Activated CD4-positive, alpha-beta T cell treated with anti-CD3 and anti-CD28 coated beads, Interleukin-2, amount 50 U/mL, for 4 hours (primary cell): ENCODE results near the gene KIAA1217.
"Not testable (repeated sequence)": the region's sequence is repeated elsewhere in the genome, so short reads cannot be mapped to it uniquely, and the experiment has no call there.

Source experiments
- DNase-seq, 2 experiments: peaks; one replicate each; pipeline ENCODE4 v3.0.0-alpha.2; 2020

KIAA1217 gene

DNA sequence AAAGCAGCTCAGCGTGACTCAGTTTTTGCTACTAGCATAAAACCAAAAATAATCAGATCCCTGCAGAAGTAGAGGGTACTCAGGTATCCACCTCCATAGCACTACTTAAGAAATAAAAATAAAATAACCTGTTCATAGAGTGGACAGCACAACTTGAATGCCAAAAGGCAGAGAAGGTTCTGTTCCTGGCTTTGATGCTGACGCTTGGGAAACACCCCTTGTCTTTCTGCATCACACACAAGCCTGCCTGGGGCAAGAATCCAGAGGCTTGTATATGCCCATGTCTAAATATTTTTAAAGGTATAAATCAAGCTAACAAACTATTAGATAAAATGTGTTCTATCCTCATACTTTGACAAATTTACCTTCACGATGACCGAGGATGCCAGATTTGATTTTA, 207.3 kb downstream of the KIAA1217 start:
- no peak for DNase-seq

DNA sequence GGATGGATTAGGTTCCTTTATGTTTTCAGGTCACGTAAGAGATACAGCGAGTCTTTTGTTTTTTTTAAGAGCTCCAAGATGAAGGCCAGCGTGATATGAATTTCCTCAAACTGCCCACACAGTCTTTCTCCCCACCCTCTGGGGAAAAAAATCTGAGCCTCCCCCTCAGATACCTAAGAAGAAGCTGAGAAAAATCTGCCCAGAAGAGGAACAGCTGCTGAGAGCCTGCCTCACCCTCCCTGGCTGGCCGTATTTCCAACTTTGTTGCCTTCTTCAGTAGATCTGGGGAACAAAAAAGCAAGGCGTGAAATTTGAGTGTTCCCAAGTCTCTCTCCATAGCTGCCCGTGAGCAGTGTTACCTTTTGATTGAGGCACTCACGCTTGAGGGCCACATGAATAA, 208.1 kb downstream of the KIAA1217 start:
- no peak for DNase-seq

DNA sequence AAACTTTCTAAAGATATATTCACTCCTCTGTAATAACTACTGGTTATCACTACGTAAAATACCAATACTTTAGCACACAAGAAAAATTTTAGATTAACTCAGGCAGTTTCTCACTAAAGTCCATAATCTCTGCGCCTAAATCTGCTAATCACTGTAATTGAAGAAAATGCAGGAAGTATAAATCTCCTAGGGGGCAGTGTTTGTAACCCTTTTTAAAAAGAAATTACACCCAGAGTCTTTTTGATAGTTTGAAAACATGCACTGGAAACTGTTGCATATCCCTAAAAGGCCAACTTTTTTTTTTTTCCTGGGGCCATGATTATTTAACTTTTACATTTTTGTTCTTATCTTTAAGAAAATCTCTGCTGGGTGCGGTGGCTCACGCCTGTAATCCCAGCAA, 209.6 kb downstream of the KIAA1217 start:
- DNase-seq = no peak

DNA sequence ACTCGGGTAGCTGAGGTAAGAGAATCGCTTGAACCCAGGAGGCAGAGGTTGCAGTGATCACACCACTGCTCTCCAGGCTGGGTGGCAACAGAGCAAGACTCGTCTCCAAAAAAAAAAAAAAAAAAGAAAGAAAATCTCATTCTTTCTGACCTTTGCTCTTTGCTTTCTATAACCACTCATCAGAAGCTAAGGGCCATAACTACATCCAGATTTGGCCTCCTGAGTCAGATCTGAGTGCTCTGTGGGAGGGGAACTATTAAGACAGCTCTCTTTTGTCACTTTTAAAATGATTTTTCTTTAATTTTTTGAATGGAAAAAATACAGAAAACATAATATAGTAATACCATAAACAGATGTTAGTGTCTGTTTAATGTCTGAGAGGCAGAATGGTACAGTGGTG, 210.1 kb downstream of the KIAA1217 start:
- DNase-seq = no peak

DNA sequence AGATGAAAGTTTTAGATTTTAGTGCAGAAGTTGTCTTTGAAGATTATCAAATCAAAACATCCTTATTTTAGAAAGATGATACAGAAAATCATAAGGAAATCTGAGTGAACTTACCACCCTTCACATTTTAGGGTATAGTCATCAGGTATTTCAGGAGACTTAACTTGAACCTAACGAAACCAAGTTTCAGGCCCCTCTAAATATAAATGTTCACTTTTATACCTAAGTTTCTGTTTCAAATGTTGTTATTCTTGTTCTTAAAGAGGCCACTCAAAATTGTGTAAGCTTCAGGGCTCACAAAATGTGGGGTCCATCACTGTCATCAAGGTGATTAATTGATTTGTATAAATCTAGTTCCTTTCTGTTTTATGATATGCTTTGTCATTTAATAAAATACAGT, 216.2 kb downstream of the KIAA1217 start:
- DNase-seq = no peak

DNA sequence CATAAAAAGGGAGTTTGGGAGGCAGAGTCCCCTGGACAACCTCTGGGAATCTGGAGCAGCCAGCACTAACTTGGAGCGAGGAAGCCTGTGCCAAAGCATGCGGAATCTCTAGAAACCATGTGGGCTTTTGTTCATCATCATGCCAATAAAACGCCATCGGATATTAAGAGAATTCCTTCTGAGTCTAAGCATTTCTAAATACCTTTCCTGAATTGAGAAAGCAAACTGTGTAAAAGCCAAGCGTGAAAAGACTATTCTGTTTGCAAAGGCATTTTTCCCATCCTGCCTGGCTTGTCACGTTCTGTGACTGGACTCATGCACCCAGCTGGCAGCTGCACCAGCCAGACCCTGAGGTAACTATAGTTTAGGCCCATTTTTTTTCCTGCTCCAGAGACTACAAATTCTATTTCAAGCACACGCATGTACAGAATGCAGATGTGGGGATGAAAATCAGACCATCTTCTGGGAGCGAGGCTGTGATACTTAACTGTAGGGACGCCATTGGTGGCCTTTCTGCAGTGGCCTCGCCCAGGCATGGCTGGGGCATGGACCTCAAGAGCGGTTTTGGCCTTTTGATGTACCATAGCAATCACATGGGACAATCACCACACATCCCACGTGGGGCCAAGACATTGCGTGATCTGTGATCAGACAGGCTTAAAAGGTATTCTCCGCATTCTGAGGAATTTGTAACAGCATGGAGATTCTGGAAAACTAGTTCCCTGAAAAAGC, 218.9 kb downstream of the KIAA1217 start:
- DNase-seq = no peak

DNA sequence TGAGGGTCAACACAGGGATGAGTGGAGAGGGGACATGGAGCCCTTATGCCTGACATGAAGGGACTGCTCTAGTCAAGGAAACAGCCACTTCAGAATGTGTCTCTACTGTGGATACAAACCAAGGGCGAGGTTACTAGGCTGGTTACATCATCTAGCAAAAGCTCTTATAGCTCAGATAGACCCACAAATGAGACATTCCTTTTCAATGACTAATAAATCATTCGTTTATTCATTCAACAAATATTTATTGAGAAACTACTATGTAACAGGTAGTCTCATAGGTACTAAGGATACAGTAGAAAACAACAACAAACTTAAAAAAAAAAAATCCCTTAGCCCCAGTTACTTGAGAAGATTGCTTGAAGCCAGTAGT, 219.5 kb downstream of the KIAA1217 start:
- no peak for DNase-seq

DNA sequence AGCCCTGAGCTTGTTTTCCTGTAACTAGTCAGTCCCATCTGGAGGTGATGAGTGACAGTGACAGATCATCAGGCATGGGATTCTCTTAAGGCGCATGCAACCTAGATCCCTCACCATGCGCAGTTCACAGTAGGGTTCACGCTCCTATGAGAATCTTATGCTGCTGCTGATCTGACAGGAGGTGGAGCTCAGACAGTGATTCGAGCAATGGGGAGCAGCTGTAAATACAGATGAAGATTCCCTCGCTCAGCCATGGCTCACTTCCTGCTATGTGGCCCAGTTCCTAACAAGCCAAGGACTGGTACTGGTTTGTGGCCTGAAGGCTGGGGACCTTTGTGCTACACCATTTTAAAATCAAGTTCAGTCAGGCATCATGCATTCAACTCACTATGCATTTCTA, 221.7 kb downstream of the KIAA1217 start:
- no peak for DNase-seq

DNA sequence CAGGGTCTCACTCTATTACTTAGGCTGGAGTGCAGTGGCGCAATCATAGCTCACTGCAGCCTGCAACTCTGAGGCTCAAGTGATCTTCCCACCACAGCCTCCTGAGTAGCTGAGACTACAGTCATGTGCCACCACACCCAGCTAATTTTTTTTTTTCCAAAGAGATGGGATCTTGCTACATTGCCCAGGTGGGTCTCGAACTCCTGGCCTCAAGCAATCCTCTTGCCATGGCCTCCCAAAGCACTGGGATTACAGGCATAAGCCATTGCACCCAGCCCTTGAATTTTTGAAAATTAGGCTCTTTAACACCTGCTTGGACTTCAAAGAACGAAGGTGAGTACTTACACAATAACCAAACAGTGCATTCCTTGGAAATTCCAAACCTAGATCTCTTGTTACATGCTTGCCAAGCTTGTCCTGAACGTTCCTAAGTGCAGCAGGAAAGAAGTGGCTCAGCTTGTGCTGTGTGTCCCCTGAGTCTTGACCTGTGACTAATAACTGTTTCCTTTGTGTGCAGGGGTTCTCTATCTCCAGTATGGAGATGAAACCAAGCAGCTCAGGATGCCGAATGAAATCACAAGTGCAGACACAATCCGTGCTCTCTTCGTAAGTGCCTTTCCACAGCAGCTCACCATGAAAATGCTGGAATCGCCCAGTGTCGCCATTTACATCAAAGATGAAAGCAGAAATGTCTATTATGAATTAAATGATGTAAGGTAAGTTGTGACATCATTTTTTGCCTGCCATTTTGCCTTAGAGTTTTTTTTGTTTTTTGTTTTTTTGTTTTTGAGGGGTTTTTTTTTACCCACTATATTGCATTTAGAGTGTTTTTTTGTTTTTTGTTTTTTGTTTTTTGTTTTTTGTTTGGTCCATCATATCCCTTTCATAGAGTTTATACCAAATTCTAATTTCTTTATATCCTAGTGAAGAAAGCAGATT, 223.8 kb downstream of the KIAA1217 start:
- DNase-seq = no peak

DNA sequence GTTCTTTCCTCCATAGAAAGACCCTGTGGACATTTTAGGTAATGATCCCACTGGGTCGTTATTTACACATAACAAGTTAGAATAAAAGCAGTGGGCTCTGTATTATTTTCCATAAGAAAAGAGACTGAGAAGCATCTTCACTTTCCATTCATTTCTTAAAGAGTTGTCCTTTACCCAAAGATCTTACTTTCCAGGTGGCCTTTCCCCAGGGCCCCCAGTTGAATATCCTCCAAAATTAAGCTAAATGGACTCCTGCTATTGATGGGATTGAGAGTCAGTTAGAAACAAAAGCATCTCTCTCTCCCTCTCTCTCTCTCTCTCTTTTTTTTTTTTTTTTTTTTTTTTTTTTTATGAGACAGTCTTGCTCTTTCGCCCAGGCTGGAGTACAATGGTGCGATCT, 224.8 kb downstream of the KIAA1217 start:
- DNase-seq = no peak

DNA sequence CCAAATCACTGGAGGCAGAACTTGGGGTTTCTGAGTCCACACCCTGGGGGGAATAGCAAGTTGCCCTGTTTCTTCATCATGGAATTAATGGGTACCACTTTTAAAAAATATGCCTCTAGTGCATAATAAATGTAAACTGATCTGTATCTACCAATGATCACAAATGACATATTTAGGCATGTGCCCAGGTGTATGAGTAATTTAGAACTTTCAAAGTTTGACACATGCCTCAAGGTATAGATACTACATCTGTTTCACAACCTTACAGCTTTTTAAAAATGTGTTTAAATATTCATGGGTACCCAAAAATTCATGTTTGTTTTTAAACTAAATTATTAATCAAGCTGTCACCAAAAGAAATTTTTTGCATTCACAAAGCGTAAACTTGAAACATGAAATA, 226.0 kb downstream of the KIAA1217 start:
- DNase-seq = no peak

DNA sequence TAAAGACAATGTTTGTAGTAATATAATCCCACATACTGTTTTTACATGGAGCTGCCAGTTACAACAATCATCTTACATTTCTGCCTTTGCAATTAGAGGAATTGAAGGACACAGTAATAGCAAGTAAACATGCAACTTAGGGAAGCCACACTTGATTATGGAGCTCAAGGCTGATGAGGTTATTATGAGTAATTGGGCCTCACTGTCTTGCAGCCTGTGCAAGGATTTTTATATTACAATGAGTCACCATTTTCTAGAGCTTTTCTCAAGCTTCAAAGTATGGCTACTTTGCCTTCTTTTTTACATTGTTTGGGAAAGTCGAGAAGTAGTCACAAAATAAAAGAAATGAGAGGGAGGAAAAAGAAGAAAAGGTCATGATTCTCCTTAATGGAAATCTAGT, 226.4 kb downstream of the KIAA1217 start:
- no peak for DNase-seq

DNA sequence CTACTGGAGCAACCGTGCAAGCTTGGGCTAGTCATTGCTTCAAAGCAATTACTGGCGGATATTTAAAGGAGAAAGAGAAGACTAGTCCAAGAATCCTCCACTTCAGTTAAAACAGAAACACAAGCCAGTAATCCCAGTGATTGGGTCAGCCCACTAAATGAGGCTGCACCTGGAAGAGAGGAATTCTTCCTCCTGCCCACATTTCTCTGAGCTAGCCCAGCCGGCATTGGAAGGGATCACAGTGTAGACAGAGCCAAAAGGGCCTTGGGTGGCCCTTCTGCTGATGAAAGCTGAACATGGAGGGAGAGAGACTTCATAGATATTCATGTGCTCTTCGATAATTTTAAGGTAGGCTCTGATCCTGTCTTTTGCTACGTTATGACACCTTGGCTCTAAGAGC, 228.4 kb downstream of the KIAA1217 start:
- DNase-seq = no peak

DNA sequence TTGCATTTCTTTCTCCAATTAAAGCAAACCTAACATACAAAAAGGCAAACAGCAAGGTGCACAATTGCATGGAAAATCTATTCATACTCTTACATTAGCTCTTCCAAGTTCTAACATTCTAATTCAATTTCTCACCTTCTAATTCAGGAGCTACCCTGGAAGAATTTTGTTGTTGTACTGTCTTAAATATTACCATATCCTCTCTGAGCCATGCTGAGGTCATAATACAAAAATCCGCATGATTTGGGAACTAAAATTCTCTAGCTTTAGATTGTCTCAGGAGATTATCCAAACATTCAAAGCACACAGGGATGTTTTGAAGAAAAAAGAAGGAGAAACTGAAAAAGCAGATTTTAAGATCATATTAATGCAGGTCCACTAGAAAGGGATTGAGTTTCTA, 229.9 kb downstream of the KIAA1217 start:
- no peak for DNase-seq

DNA sequence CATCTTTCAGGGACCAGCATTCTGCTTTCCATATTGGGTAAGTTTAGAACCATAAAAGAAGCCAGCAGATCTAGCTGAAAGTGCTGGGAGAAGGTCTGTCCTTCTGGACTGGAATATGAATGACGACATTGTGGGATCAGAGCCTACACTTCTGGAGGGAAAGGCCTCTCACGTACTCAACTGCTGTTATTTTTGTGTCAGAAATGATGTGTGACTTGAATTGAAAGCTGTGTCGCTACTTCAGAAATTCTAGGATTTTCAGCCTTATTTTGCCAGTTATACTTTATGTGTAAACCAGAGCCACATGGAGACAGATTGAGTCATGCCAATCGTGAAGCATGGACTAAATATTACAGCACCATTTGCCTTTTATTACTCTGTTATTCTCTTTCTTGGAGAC, 231.0 kb downstream of the KIAA1217 start:
- DNase-seq = no peak

DNA sequence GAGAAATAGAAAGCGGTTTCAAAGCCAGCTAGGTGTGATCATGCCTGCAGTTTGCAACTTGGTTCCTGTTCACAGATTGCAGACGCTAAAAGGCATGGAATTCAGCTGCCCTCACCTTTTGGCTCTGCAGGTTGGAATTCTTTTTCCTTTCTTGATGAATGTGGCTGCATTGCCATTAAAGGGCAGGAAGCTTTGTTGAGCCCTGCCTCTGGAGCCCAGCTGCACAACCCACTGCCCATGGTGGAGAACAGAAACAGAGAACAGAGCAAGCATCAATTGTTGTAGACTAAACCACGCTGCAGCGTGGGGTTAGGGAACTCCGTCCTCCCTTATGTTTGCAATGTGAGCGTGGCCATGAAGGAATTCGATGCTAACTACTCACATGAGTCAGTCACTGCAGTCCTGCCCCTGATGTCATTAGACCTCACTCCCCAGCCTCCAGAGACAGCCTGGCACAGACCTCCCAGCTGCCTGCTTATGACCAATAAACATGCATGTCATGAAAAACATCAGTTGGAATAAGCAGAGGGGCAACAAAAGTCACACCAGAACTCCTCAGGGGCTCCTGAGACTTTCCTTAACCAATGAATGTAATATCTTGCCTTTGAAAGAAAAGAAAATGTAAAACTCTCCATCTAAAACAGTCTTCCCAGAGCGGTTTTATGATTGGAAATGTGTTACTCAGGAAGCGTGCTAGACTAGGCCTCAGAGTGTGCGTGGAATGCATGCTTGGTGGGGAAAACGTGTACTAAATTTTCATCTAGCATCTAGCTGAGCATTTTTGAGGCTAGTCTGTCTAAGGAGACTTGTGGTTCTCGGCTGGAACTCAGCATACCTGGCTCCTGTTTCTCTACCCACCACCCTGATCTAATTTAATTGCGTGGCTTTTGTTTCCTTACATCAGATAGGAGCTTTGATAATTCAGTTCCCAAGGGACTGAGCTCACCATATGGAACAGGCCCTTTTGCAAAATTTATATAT, 232.2 kb downstream of the KIAA1217 start:
- DNase-seq = no peak

DNA sequence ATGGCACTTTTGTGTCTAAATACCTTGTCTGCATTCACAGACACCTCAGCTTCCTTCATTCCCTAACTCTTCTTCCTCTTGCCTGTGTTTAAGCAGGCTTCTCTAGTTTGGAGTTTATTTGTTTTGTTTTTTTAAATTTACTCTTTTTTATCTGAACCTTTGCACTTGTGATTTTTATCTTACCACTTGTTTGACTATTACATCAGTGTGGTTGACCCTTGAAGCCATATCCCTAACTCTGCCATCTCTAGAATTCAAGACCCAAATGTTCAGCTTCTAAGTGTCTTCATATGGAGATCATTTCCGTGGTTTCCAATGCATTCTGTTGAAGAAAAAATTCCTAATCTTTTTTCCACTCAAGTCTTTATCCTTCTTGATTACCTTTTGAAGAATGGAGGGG, 233.3 kb downstream of the KIAA1217 start:
- no peak for DNase-seq

DNA sequence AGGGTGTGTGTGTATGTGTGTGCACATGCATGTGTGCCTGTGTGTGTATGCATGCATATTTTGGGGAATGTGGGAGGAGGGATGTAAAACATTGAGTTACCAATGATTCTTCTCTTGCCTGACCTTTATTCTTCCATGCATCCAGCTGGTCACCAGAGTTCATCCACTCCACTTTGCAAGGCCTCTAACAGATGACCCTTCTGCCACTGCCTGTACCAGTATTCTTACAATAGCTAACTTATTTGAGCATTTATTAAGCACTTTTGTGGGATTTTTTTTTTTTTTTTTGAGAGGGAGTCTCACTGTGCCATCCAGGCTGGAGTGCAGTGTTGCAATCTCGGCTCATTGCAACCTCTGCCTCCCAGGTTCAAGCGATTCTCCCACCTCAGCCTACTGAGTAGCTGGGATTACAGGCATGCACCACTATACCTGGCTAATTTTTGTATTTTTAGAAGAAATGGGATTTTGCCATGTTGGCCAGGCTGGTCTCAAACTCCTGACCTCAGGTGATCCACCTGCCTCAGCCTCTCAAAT, 233.8 kb downstream of the KIAA1217 start:
- not testable (repeated sequence) for DNase-seq

DNA sequence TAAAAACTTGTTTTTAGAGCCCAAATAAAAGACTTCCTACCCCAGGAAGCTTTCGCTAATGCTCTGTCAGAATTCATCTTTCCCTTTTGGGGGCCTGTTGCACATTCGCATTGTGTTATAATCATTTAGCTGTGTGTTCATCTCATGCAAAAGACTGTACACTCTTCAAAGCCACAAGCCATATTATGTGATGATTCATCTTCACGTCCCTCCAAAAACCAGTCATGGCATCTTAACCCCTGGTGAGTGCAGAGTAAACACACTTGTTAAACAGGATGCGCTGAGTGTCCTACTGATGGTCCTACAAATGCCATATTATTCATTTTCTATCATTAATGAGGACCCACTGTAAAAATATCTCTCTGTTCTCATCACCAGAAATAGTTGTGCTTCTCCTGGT, 235.4 kb downstream of the KIAA1217 start:
- DNase-seq = no peak

DNA sequence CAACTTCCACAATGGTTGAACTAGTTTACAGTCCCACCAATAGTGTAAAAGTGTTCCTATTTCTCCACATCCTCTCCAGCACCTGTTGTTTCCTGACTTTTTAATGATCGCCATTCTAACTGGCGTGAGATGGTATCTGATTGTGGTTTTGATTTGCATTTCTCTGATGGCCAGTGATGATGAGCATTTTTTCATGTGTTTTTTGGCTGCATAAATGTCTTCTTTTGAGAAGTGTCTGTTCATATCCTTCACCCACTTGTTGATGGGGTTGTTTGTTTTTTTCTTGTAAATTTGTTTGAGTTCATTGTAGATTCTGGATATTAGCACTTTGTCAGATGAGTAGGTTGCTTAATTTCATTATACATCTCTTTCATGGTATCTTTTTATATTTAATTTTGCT, 237.0 kb downstream of the KIAA1217 start:
- not testable (repeated sequence) for DNase-seq

DNA sequence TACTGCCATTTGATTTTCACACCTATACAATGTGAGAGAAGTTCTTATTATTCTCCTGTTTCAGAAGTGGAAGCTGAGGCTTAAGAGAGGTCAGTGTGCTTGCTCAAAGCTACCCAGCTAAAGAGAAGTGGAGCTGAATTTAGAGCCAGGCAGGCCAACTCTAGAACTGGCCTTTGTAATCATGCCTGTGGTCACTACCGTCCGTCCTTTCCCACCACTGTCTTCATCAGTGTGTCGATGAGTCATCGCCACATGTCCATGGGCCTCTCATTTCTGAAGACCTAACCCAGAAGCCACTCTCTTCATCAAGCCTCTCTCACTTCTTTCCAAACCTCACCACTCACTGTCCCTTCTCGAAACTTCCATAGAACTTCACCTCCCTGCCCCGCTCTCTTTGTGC, 237.8 kb downstream of the KIAA1217 start:
- no peak for DNase-seq

DNA sequence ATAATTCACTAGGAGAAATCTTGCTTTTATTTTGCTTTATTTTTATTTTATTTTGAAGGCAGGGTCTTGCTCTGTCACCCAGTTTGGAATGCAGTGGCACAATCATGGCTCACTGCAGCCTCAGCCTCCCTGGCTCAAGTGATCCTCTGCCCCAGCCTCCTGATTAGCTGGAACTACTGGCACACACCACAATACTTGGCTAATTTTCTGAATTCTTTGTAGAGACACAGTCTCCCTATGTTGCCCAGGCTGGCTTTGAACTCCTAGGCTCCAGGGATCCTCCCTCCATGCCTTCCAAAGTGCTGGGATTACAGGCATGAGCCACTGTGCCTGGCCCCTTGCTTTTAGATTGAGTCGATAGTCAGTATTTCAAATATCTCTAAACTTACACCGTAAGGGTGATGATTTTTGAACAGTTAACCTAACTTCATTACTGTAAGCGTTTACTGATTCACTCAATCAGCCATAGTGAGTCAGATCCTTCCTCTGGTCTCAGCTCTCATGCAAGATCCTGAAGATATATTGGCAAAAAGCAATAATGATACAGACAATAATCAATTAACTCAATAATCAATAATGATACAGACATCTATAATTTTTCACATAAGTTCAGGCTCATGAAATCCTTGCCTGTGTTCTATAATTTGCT, 239.5 kb downstream of the KIAA1217 start:
- DNase-seq = no peak
